Measurements from ENCODE around the gene LARP1. TPM values are rescaled to one million over a fixed set of nuclear protein-coding genes. Genes with fewer than 3 reads are reported as not detected.

The LARP1 gene
- total RNA-seq, 6 experiments from 2014 or later: 58.2 to 85.7 (median 73.0) TPM

DNA sequence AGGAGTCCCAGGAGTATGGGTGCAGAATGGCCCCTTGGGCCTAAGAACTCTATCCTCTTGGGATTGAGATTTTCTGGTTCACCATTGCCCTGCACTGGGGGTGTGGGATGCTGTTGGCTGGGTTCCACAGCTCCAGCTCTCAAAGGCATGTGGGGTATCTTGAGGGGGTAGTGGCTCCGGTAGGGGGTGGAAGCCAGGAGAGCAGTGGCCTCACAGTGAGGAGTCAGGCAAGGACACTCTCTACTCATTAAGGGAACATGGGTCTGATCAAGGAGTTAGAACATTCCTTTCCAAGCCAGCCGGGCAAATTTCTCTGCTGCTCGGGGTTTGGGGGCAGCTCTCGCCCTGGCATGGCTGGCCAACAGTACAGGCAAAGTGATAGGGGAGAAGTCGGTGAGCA is 33.0 kb downstream of the LARP1 start:
- intact Hi-C loops (cut with DNase I): no loop called here
- ATAC-seq: no peak
- TF ChIP-seq POLR2A (IDR thresholded peaks at IDR 0.05): no peak
- TF ChIP-seq, protein P1, sequence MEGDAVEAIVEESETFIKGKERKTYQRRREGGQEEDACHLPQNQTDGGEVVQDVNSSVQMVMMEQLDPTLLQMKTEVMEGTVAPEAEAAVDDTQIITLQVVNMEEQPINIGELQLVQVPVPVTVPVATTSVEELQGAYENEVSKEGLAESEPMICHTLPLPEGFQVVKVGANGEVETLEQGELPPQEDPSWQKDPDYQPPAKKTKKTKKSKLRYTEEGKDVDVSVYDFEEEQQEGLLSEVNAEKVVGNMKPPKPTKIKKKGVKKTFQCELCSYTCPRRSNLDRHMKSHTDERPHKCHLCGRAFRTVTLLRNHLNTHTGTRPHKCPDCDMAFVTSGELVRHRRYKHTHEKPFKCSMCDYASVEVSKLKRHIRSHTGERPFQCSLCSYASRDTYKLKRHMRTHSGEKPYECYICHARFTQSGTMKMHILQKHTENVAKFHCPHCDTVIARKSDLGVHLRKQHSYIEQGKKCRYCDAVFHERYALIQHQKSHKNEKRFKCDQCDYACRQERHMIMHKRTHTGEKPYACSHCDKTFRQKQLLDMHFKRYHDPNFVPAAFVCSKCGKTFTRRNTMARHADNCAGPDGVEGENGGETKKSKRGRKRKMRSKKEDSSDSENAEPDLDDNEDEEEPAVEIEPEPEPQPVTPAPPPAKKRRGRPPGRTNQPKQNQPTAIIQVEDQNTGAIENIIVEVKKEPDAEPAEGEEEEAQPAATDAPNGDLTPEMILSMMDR (IDR thresholded peaks at IDR 0.05): no peak
- Histone ChIP-seq H3K4me1 (peaks cover 0 to 8% (median 0%) of the 10 kb centered on the region in 4 donors), H3K9me3 (no peaks in the 10 kb centered on the region), H3K36me3 (peaks cover 0 to 28% (median 7%) of the 10 kb centered on the region in 4 donors), H3K27me3 (no peaks in the 10 kb centered on the region), H3K4me3 (no peak overlapping the region), H3K27ac (no peak overlapping the region)
- DNase-seq: no peak
- WGBS (ENCODE audit: insufficient coverage, low coverage, low lambda C conversion rate, missing lambda C conversion rate): 69% methylated on average over 4 of the region's 5 CpGs

- TF ChIP-seq, protein P1 (IDR thresholded peaks at IDR 0.05): no peak
- no peak for DNase-seq
- no peak overlapping the region for H3K27ac ChIP-seq
- H3K4me3 ChIP-seq: no peak overlapping the region
- H3K27me3 ChIP-seq: no peaks in the 10 kb centered on the region
- no peak for ATAC-seq
- H3K36me3 ChIP-seq: peaks cover 0 to 56% (median 16%) of the 10 kb centered on the region in 4 donors
- intact Hi-C loops (cut with DNase I): no loop called here
- no peaks in the 10 kb centered on the region for H3K9me3 ChIP-seq
- no peaks in the 10 kb centered on the region for H3K4me1 ChIP-seq
- WGBS (ENCODE audit: insufficient coverage, low coverage, low lambda C conversion rate, missing lambda C conversion rate): 74% methylated on average over 3 of the region's 3 CpGs
Observed at GRCh38 chr5:154791535-154791934, 36.4 kb downstream of the LARP1 start.

GRCh38 chr5:154793599-154794524 is 38.7 kb downstream of the LARP1 start:
- H3K4me3 ChIP-seq: no peak overlapping the region
- 77% methylated on average over 7 of the region's 32 CpGs for WGBS (ENCODE audit: insufficient coverage, low coverage, low lambda C conversion rate, missing lambda C conversion rate)
- H3K4me1 ChIP-seq: no peaks in the 10 kb centered on the region
- H3K36me3 ChIP-seq: peaks cover 0 to 78% (median 21%) of the 10 kb centered on the region in 4 donors
- intact Hi-C loops (cut with DNase I): no loop called here
- H3K27ac ChIP-seq: no peak overlapping the region
- TF ChIP-seq POLR2A (IDR thresholded peaks at IDR 0.05): no peak
- TF ChIP-seq, protein P1 (IDR thresholded peaks at IDR 0.05): no peak
- ATAC-seq (peak in 2 of 4 donors; percentile 12 to 35), DNase-seq (no peak)
- no peaks in the 10 kb centered on the region for H3K27me3 ChIP-seq
- no peaks in the 10 kb centered on the region for H3K9me3 ChIP-seq

DNA sequence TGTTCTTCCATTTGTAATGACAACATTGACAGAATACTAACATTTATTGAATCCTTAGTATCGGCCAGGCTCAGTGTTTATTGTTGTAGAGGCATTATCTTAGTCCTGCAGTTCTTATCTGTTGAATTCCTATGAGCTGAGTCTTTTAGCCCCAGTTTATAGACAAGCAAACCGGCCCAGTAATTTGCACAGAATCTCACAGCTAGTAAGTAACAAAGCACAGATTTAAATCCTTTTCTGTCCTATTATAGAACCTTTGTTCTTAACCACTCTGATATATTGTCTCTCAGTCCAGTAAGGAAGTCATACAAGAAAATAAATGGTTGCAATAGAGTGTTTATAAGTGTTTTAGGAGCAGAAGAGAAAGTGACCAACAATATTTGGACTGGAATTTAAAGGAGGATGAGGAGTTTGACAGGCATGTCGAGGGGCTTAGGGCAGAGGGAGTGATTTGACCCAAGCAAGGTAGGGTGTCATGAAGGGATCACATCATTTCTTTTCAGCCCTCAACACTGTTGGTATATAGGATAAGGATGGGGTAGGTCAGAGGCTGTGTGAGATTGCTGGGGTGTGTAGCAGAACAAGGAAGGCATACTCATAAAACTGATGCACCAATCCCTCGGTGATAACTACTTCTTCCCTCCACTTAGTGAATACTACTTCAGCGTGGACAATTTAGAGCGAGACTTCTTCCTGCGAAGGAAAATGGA is 39.5 kb downstream of the LARP1 start:
- ATAC-seq (peak in 2 of 4 donors; percentile 18 to 19), DNase-seq (no peak)
- Histone ChIP-seq H3K9me3 (no peaks in the 10 kb centered on the region), H3K27me3 (no peaks in the 10 kb centered on the region), H3K36me3 (peaks cover 0 to 85% (median 26%) of the 10 kb centered on the region in 4 donors), H3K27ac (no peak overlapping the region), H3K4me1 (no peaks in the 10 kb centered on the region), H3K4me3 (no peak overlapping the region)
- intact Hi-C loops (cut with DNase I): no loop called here
- WGBS (ENCODE audit: insufficient coverage, low coverage, low lambda C conversion rate, missing lambda C conversion rate): 62% methylated on average over 5 of the region's 7 CpGs
- TF ChIP-seq POLR2A (IDR thresholded peaks at IDR 0.05): no peak
- TF ChIP-seq, protein P1 (IDR thresholded peaks at IDR 0.05): no peak

All from right lobe of liver (tissue), 6 donors.